ENCODE measurements around the gene CNOT6L. TPM values are rescaled to one million over a fixed set of nuclear protein-coding genes. Genes with fewer than 3 reads are reported as not detected.

Gene CNOT6L
- total and polyA plus RNA-seq, 2 of the 13 experiments (the other 11 are each of a cell fraction or from before 2014, with no cell fraction given), result 7.9 to 13.5 TPM

GRCh38 chr4:77816546-77816945, 2.6 kb downstream of the CNOT6L start (continued):
- TF ChIP-seq, protein P1, sequence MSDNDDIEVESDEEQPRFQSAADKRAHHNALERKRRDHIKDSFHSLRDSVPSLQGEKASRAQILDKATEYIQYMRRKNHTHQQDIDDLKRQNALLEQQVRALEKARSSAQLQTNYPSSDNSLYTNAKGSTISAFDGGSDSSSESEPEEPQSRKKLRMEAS (IDR thresholded peaks at IDR 0.05), result no peak
- TF ChIP-seq, protein P2, sequence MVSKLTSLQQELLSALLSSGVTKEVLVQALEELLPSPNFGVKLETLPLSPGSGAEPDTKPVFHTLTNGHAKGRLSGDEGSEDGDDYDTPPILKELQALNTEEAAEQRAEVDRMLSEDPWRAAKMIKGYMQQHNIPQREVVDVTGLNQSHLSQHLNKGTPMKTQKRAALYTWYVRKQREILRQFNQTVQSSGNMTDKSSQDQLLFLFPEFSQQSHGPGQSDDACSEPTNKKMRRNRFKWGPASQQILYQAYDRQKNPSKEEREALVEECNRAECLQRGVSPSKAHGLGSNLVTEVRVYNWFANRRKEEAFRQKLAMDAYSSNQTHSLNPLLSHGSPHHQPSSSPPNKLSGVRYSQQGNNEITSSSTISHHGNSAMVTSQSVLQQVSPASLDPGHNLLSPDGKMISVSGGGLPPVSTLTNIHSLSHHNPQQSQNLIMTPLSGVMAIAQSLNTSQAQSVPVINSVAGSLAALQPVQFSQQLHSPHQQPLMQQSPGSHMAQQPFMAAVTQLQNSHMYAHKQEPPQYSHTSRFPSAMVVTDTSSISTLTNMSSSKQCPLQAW (CRISPR knock-in tag; IDR thresholded peaks at IDR 0.05), result no peak
- no peak for TF ChIP-seq MAF1 (CRISPR knock-in tag; IDR thresholded peaks at IDR 0.05; ENCODE audit: borderline replicate concordance)
- no peak for TF ChIP-seq ZEB1 (IDR thresholded peaks at IDR 0.05; ENCODE audit: insufficient replicate concordance, low read depth)
- no peak for TF ChIP-seq ELF3 (CRISPR knock-in tag; IDR thresholded peaks at IDR 0.05)
- no peak for TF ChIP-seq ZNF275 (CRISPR knock-in tag; IDR thresholded peaks at IDR 0.05; ENCODE audit: borderline replicate concordance)
- TF ChIP-seq CREM (IDR thresholded peaks at IDR 0.05), result no peak
- TF ChIP-seq CREM (CRISPR knock-in tag; IDR thresholded peaks at IDR 0.05), result no peak
- no peak for TF ChIP-seq SNRNP70 (IDR thresholded peaks at IDR 0.05; ENCODE audit: low read depth, low read length)
- no peak for TF ChIP-seq TCF12 (IDR thresholded peaks at IDR 0.05)
- TF ChIP-seq TCF12 (CRISPR knock-in tag; IDR thresholded peaks at IDR 0.05), result no peak
- TF ChIP-seq ZFY (CRISPR knock-in tag; IDR thresholded peaks at IDR 0.05), result no peak
- no peak for TF ChIP-seq ZNF251 (CRISPR knock-in tag; IDR thresholded peaks at IDR 0.05)
